ENCODE results near the gene UQCRFS1. TPM values are rescaled to one million over a fixed set of nuclear protein-coding genes. Genes with fewer than 3 reads are reported as not detected.
A peak's percentile ranks its signal among the peaks of the same experiment; 100 is the strongest.
"Not testable (repeated sequence)": the region's sequence is repeated elsewhere in the genome, so short reads cannot be mapped to it uniquely, and the experiment has no call there.

Gene UQCRFS1
- polyA plus RNA-seq, 2 of the 4 experiments (the other 2 are of a cell fraction) = 111 to 148 TPM

DNA sequence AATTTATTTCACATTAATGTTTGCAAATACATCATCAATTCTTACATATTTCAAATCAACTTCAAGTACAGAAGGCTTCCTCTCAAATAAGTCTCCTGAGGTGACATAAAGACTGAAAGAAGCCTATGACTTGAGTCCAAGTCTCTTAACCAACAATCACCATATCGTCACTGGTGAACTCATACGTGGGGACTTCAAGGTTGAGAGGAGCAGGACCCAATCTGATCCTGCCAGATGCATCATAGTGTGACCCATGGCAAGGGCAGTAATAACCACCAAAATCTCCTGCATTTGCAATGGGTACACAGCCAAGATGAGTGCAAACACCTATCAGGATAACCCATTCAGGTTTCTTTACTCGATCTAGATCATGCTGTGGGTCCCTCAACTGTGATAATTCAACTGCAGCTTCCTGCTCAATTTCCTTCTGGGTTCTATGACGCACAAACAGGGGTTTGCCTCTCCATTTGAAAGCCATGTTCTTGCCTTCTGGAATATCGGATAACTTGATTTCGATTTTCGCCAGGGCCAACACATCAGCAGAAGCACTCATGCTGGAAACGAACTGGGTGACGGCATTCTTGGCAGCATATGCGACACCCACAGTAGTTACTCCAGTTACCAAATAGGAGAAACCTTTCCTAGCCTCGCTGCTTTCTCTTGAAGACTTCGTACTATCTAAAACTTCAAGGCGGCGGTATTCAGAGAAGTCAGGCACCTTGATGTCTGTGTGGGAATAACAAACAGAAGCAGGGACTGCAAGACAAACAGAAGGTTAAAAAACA is 5.4 kb downstream of the UQCRFS1 start:
- H3K27ac ChIP-seq; H3K4me3 ChIP-seq; POLR2A ChIA-PET; CTCF ChIA-PET; DNase-seq (ENCODE audit: low read depth in 1 of 2, low spot score in 1 of 2); ATAC-seq; H3K9me3 ChIP-seq; H3K4me2 ChIP-seq: not testable (repeated sequence)
- FAIRE-seq = peak; percentile 32
- WGBS (ENCODE audit: missing lambda C conversion rate) = 98% methylated on average over 14 of the region's 14 CpGs
- H3K4me1 ChIP-seq = peaks cover 17% of the 10 kb centered on the region

DNA sequence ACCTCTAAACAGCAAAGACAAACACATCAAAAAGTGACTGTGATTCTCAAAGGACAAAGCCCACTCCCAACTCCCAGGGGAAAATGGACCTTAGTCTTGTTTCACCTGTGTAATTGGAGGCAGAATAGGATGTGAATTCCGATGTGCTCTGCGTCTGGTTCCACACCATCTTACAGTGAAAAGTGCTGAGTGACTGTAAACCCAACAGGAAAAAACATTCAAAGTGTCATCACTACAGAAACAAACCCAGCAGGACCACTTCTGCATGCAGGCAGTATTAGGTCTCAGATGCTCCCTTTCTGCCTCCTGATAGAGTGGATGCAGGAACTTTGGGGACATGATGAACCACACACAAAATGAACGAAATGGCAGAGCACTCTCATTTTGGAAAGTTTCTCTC is 6.5 kb downstream of the UQCRFS1 start:
- 95% methylated on average over 3 of the region's 3 CpGs for WGBS (ENCODE audit: missing lambda C conversion rate)
- DNase-seq (ENCODE audit: low read depth in 1 of 2, low spot score in 1 of 2) (no peak), ATAC-seq (no peak), FAIRE-seq (no peak)
- ChIA-PET CTCF (no interaction called here), POLR2A (no interaction called here)
- TF ChIP-seq MAZ (IDR thresholded peaks at IDR 0.05; ENCODE audit: borderline replicate concordance, low read depth, low read length) (no peak), MAFK (IDR thresholded peaks at IDR 0.05; ENCODE audit: partially characterized antibody) (peak; percentile 42), RARB (CRISPR knock-in tag; IDR thresholded peaks at IDR 0.05) (0 out of 2 replicates have a peak, but pooled peaks have one; percentile 27)
- Histone ChIP-seq H3K4me3 (no peak overlapping the region), H3K4me1 (peaks cover 14% of the 10 kb centered on the region), H3K9me3 (no peaks in the 10 kb centered on the region), H3K4me2 (no peak overlapping the region), H3K27ac (no peak overlapping the region)

DNA sequence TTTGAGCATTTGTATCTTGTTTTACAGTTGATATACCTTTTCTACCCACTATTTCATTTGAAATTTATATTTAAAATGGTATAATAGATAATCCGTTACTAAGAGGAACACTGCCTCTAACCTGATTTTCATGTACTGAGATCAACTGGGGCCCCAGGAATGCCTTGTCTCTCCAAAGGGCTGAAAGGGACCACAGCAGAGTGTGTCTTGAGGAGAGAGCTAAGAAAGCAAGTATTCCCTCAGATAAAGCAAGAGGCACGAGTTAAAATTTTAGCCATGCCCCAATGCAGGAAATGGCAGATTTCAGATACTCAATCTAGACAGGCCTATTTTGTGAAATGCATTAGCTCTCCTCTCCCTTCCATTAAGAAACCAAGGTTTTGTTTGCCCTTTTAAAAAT is 10.7 kb downstream of the UQCRFS1 start:
- POLR2A ChIA-PET = interaction anchor here (1.2 kb wide), 1 partner anchor 404 kb away, joined by 3 read pairs; the partner anchor contains the start of gene POP4
- CTCF ChIA-PET = interaction anchor here (1.0 to 1.7 kb wide), 5 partner anchors 15 to 514 kb away, joined by 3 to 7 read pairs (median 3); no protein-coding TSS in a partner anchor
- TF ChIP-seq EP300 (IDR thresholded peaks at IDR 0.05) (no peak), RCOR1 (IDR thresholded peaks at IDR 0.05; ENCODE audit: low read depth, low read length) (no peak), CHD4 (IDR thresholded peaks at IDR 0.05; ENCODE audit: borderline replicate concordance) (no peak)
- no peaks in the 10 kb centered on the region for H3K4me1 ChIP-seq
- no peak for FAIRE-seq
- 92% methylated on average over 2 of the region's 2 CpGs for WGBS (ENCODE audit: missing lambda C conversion rate)
- no peak for DNase-seq (ENCODE audit: low read depth in 1 of 2, low spot score in 1 of 2)
- H3K9me3 ChIP-seq = no peaks in the 10 kb centered on the region
- no peak overlapping the region for H3K4me2 ChIP-seq
- H3K4me3 ChIP-seq = no peak overlapping the region
- H3K27ac ChIP-seq = no peak overlapping the region
- ATAC-seq = no peak

- peak in 1 of 2 experiments; percentile 24 for DNase-seq (ENCODE audit: low read depth in 1 of 2, low spot score in 1 of 2)
- no peaks in the 10 kb centered on the region for H3K4me1 ChIP-seq
- H3K27ac ChIP-seq = no peak overlapping the region
- ATAC-seq = peak; percentile 47 to 55; a peak in 2 of 6 replicates
- H3K4me2 ChIP-seq = no peak overlapping the region
- 84% methylated on average over 2 of the region's 2 CpGs for whole genome bisulfite sequencing (ENCODE audit: missing lambda C conversion rate)
- ChIA-PET POLR2A (interaction anchor here (1.2 kb wide), 1 partner anchor 405 kb away, joined by 3 read pairs; the partner anchor contains the start of gene POP4), CTCF (interaction anchor here (1.0 to 1.7 kb wide), 5 partner anchors 9 to 515 kb away, joined by 3 to 7 read pairs (median 4); no protein-coding TSS in a partner anchor)
- peak; percentile 98 for FAIRE-seq
- no peak overlapping the region for H3K4me3 ChIP-seq
- no peaks in the 10 kb centered on the region for H3K9me3 ChIP-seq
- TF ChIP-seq MYC (IDR thresholded peaks at IDR 0.05; ENCODE audit: borderline replicate concordance, low read length) (no peak), CBX8 (IDR thresholded peaks at IDR 0.05) (no peak), ZC3H11A (IDR thresholded peaks at IDR 0.05) (no peak), CTCF (IDR thresholded peaks at IDR 0.05) (no peak), HEYL (CRISPR knock-in tag; IDR thresholded peaks at IDR 0.05) (no peak), GATA3 (IDR thresholded peaks at IDR 0.05; ENCODE audit: borderline replicate concordance) (no peak), RAD21 (conservative IDR thresholded peaks at IDR 0.05 in 1 of 2, IDR thresholded peaks at IDR 0.05 in 1 of 2) (no peak), HOXA7 (CRISPR knock-in tag; IDR thresholded peaks at IDR 0.05) (no peak), JUN (IDR thresholded peaks at IDR 0.05) (no peak), CHD4 (IDR thresholded peaks at IDR 0.05; ENCODE audit: borderline replicate concordance) (no peak), HDAC2 (IDR thresholded peaks at IDR 0.05) (no peak), TP53 (CRISPR knock-in tag; IDR thresholded peaks at IDR 0.05) (no peak), BHLHE40 (IDR thresholded peaks at IDR 0.05; ENCODE audit: low read depth, low read length) (no peak), NPAS2 (CRISPR knock-in tag; IDR thresholded peaks at IDR 0.05; ENCODE audit: borderline replicate concordance) (no peak), KDM5A (IDR thresholded peaks at IDR 0.05) (no peak), BCL3 (IDR thresholded peaks at IDR 0.05) (no peak), JUNB (IDR thresholded peaks at IDR 0.05) (no peak)
- TF ChIP-seq, protein P1, sequence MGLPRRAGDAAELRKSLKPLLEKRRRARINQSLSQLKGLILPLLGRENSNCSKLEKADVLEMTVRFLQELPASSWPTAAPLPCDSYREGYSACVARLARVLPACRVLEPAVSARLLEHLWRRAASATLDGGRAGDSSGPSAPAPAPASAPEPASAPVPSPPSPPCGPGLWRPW (IDR thresholded peaks at IDR 0.05) = no peak
- TF ChIP-seq, protein P2, sequence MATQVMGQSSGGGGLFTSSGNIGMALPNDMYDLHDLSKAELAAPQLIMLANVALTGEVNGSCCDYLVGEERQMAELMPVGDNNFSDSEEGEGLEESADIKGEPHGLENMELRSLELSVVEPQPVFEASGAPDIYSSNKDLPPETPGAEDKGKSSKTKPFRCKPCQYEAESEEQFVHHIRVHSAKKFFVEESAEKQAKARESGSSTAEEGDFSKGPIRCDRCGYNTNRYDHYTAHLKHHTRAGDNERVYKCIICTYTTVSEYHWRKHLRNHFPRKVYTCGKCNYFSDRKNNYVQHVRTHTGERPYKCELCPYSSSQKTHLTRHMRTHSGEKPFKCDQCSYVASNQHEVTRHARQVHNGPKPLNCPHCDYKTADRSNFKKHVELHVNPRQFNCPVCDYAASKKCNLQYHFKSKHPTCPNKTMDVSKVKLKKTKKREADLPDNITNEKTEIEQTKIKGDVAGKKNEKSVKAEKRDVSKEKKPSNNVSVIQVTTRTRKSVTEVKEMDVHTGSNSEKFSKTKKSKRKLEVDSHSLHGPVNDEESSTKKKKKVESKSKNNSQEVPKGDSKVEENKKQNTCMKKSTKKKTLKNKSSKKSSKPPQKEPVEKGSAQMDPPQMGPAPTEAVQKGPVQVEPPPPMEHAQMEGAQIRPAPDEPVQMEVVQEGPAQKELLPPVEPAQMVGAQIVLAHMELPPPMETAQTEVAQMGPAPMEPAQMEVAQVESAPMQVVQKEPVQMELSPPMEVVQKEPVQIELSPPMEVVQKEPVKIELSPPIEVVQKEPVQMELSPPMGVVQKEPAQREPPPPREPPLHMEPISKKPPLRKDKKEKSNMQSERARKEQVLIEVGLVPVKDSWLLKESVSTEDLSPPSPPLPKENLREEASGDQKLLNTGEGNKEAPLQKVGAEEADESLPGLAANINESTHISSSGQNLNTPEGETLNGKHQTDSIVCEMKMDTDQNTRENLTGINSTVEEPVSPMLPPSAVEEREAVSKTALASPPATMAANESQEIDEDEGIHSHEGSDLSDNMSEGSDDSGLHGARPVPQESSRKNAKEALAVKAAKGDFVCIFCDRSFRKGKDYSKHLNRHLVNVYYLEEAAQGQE (IDR thresholded peaks at IDR 0.05) = no peak
These were observed 11.1 kb downstream of the UQCRFS1 start for GRCh38 chr19:29201855-29202254.
